ENCODE data around the gene IL3RA. TPM values are rescaled to one million over a fixed set of nuclear protein-coding genes. Genes with fewer than 3 reads are reported as not detected.

Gene IL3RA
- polyA plus RNA-seq, 1 donor (not counting 4 experiments of a cell fraction or from before 2014, with no cell fraction given), result not detected

DNA sequence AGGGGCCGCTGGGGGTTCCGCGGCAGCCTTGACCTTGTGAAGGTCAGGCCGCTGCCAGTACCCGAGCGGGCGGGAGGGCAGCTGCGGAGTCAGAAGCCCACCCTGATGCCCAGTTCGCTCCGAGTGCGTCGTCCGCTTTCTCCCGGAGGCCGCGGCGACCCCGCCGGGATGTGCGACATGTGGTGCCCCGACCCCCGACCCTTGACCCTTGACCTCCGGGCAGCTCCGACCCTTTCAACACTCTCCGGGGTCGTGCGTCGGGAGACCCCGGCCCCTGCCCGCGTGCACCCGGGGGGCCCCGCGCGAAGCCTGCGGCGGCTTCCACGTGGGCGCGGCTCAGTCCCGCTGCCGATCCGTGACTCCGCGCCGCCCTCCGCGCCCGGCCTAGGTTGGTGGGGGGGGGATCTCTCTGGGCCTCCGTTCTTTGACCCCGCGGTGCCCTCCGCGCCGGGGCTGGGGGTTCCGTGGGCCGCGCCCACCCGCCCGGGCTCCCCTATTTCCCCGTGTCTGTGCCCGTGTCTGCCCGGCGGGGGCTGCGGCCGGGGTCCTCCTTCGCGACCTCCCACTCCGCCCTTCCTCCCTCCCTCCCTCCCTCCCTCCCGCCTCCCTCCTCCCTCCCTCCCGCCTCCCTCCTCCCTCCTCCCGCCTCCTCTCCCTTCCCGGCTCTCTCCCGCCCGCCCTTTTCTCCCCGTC, 55.9 kb downstream of the IL3RA start:
- FAIRE-seq (no peak), DNase-seq (ENCODE audit: low read depth, low spot score) (no peak)
- Histone ChIP-seq H3K9ac (ENCODE audit: control insufficient read depth, extremely low read depth, insufficient read depth, low read length) (peak overlapping the region; percentile 83), H4K20me1 (ENCODE audit: control insufficient read depth, extremely low read depth, insufficient read depth, low read length) (peaks cover 31% of the 10 kb centered on the region), H3K9me3 (ENCODE audit: control insufficient read depth, low read depth, low read length) (no peaks in the 10 kb centered on the region), H3K27ac (ENCODE audit: control insufficient read depth, insufficient read depth, low read length) (peak overlapping the region; percentile 91), H3K27me3 (ENCODE audit: control insufficient read depth, extremely low read depth, insufficient read depth, low read length) (no peaks in the 10 kb centered on the region), H3K4me2 (ENCODE audit: control insufficient read depth, extremely low read depth, insufficient read depth, low read depth, low read length) (peak overlapping the region; percentile 83), H3K79me2 (ENCODE audit: control insufficient read depth, insufficient read depth, low read length) (peaks cover 50% of the 10 kb centered on the region), H3K36me3 (ENCODE audit: control insufficient read depth in 2 of 2, extremely low read depth in 1 of 2, insufficient read depth in 2 of 2, low read length in 2 of 2) (peaks cover 24 to 27% of the 10 kb centered on the region in 2 experiments), H3K9me1 (ENCODE audit: control insufficient read depth, extremely low read depth, insufficient read depth, low read length) (no peaks in the 10 kb centered on the region), H3K4me1 (ENCODE audit: control insufficient read depth, extremely low read depth, insufficient read depth, low read length) (peaks cover 6% of the 10 kb centered on the region), H2AFZ (ENCODE audit: control insufficient read depth, low read length) (peak overlapping the region; percentile 82), H3K4me3 (ENCODE audit: control insufficient read depth in 2 of 3, extremely low read depth in 1 of 3, insufficient read depth in 2 of 3, low read depth in 1 of 3, low read length in 3 of 3) (peak overlapping the region; percentile 68 to 100 (median 74))
- TF ChIP-seq, protein P1, sequence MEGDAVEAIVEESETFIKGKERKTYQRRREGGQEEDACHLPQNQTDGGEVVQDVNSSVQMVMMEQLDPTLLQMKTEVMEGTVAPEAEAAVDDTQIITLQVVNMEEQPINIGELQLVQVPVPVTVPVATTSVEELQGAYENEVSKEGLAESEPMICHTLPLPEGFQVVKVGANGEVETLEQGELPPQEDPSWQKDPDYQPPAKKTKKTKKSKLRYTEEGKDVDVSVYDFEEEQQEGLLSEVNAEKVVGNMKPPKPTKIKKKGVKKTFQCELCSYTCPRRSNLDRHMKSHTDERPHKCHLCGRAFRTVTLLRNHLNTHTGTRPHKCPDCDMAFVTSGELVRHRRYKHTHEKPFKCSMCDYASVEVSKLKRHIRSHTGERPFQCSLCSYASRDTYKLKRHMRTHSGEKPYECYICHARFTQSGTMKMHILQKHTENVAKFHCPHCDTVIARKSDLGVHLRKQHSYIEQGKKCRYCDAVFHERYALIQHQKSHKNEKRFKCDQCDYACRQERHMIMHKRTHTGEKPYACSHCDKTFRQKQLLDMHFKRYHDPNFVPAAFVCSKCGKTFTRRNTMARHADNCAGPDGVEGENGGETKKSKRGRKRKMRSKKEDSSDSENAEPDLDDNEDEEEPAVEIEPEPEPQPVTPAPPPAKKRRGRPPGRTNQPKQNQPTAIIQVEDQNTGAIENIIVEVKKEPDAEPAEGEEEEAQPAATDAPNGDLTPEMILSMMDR (optimal IDR thresholded peaks at IDR 0.05 in 1 of 3, IDR thresholded peaks at IDR 0.05 in 1 of 3, conservative IDR thresholded peaks at IDR 0.05 in 1 of 3; ENCODE audit: extremely low read depth in 1 of 3, insufficient read depth in 2 of 3, low read length in 3 of 3), result no peak
- TF ChIP-seq EZH2 (IDR thresholded peaks at IDR 0.05; ENCODE audit: low read length), result no peak
- dilution Hi-C loops (cut with MboI; ENCODE audit: extremely low pct_ligation_motif_present, low sequenced_read_pairs), result no loop called here

DNA sequence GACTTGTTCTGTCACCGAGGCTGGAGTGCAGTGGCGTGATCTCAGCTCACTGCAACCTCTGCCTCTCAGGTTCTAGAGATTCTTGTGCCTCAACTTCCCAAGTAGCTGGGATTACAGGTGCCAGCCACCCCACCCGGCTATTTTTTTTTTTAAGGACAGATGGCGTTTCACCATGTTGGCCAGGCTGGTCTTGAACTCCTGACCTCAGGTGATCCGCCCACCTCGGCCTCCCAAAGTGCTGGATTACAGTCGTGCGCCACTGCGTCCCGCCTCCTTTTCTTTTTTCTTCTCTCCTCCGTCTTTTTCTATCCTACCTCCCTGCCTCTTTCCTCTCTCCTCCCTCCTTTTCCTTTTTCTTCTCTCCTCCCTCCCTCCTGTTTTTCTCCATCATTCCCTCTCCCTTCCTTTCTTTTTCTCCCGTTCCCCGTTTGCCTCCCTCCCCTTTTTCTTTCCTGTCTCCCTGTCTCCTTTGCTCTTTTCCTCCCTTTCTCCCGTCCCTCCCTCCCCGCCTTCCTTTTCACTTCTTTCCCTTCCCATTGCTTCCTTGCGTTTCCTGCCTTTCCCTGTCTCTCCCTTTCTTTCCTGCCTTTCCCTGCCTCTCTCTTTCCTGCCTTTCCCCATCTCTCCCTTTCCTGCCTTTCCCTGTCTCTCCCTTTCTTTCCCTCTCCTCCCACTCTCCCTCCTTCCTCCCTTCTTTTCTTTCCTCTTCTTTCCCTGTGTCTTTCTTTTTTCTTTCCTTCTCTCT, 57.5 kb downstream of the IL3RA start:
- DNase-seq (ENCODE audit: low read depth, low spot score), result no peak
- H3K9me3 ChIP-seq (ENCODE audit: control insufficient read depth, low read depth, low read length), result no peaks in the 10 kb centered on the region
- H3K9ac ChIP-seq (ENCODE audit: control insufficient read depth, extremely low read depth, insufficient read depth, low read length), result no peak overlapping the region
- H4K20me1 ChIP-seq (ENCODE audit: control insufficient read depth, extremely low read depth, insufficient read depth, low read length), result peaks cover 23% of the 10 kb centered on the region
- no peaks in the 10 kb centered on the region for H3K9me1 ChIP-seq (ENCODE audit: control insufficient read depth, extremely low read depth, insufficient read depth, low read length)
- no peaks in the 10 kb centered on the region for H3K27me3 ChIP-seq (ENCODE audit: control insufficient read depth, extremely low read depth, insufficient read depth, low read length)
- dilution Hi-C loops (cut with MboI; ENCODE audit: extremely low pct_ligation_motif_present, low sequenced_read_pairs), result no loop called here
- no peak for FAIRE-seq
- no peak overlapping the region for H3K27ac ChIP-seq (ENCODE audit: control insufficient read depth, insufficient read depth, low read length)
- no peak overlapping the region for H3K4me3 ChIP-seq (ENCODE audit: control insufficient read depth in 2 of 3, extremely low read depth in 1 of 3, insufficient read depth in 2 of 3, low read depth in 1 of 3, low read length in 3 of 3)
- no peak overlapping the region for H3K4me2 ChIP-seq (ENCODE audit: control insufficient read depth, extremely low read depth, insufficient read depth, low read depth, low read length)
- peaks cover 16% of the 10 kb centered on the region in 2 experiments for H3K36me3 ChIP-seq (ENCODE audit: control insufficient read depth in 2 of 2, extremely low read depth in 1 of 2, insufficient read depth in 2 of 2, low read length in 2 of 2)
- H3K79me2 ChIP-seq (ENCODE audit: control insufficient read depth, insufficient read depth, low read length), result peaks cover 35% of the 10 kb centered on the region
- no peak overlapping the region for H2AFZ ChIP-seq (ENCODE audit: control insufficient read depth, low read length)
- H3K4me1 ChIP-seq (ENCODE audit: control insufficient read depth, extremely low read depth, insufficient read depth, low read length), result peaks cover 6% of the 10 kb centered on the region
- TF ChIP-seq, protein P1 (optimal IDR thresholded peaks at IDR 0.05 in 1 of 3, IDR thresholded peaks at IDR 0.05 in 1 of 3, conservative IDR thresholded peaks at IDR 0.05 in 1 of 3; ENCODE audit: extremely low read depth in 1 of 3, insufficient read depth in 2 of 3, low read length in 3 of 3), result no peak
- TF ChIP-seq EZH2 (IDR thresholded peaks at IDR 0.05; ENCODE audit: low read length), result no peak
